Glomerular visceral epithelial cell (primary cell): ENCODE measurements around the gene KLHL35.

Source experiments
- DNase-seq: peaks from one replicate; pipeline ENCODE4 v3.0.0-alpha.2; 2016; ENCODE audit errors: extremely low spot score

The KLHL35 gene

GRCh38 chr11:75440960-75441803 is 8.2 kb upstream of the KLHL35 start:
- DNase-seq = no peak

- DNase-seq = no peak
Measured at GRCh38 chr11:75439495-75440120, 6.6 kb upstream of the KLHL35 start.

- no peak for DNase-seq
Measured at GRCh38 chr11:75439026-75439425, 6.0 kb upstream of the KLHL35 start.

- DNase-seq = no peak
Measured at GRCh38 chr11:75437966-75438659, 5.1 kb upstream of the KLHL35 start.

GRCh38 chr11:75436806-75437205 is 3.8 kb upstream of the KLHL35 start:
- no peak for DNase-seq

- no peak for DNase-seq
Measured at GRCh38 chr11:75435571-75435925, 2.5 kb upstream of the KLHL35 start.

- DNase-seq = no peak
Measured at GRCh38 chr11:75434886-75435570, 2.0 kb upstream of the KLHL35 start.

GRCh38 chr11:75434051-75434450 is 1.0 kb upstream of the KLHL35 start:
- no peak for DNase-seq

- DNase-seq = no peak
Measured at GRCh38 chr11:75433443-75433842, 440 bp upstream of the KLHL35 start.

GRCh38 chr11:75431533-75432525 is 1.2 kb downstream of the KLHL35 start:
- no peak for DNase-seq

- DNase-seq = no peak
Measured at GRCh38 chr11:75430714-75431532, 2.1 kb downstream of the KLHL35 start.

GRCh38 chr11:75429902-75430713 is 2.9 kb downstream of the KLHL35 start:
- peak; percentile 50 for DNase-seq

GRCh38 chr11:75429641-75429901 is 3.4 kb downstream of the KLHL35 start:
- DNase-seq = no peak

- no peak for DNase-seq
Measured at GRCh38 chr11:75428989-75429640, 3.9 kb downstream of the KLHL35 start.

GRCh38 chr11:75428281-75428724 is 4.7 kb downstream of the KLHL35 start:
- peak; percentile 80 for DNase-seq

GRCh38 chr11:75427181-75427580 is 5.8 kb downstream of the KLHL35 start:
- DNase-seq = no peak

GRCh38 chr11:75426720-75427086 is 6.3 kb downstream of the KLHL35 start:
- DNase-seq = no peak

- no peak for DNase-seq
Measured at GRCh38 chr11:75425422-75425821, 7.6 kb downstream of the KLHL35 start.

- peak; percentile 15 for DNase-seq
Measured at GRCh38 chr11:75424396-75424795, 8.6 kb downstream of the KLHL35 start.
